GM18517 (cell line): ENCODE measurements around the gene COL8A1.

ENCODE experiments used
- ATAC-seq: cut with Tn5 transposase; IDR thresholded peaks from one replicate; pipeline ENCODE4 v1.9.1; 2021; ENCODE audit warnings: mild to moderate bottlenecking, moderate library complexity; ENCODE audit not compliant: unreplicated experiment

Gene COL8A1

GRCh38 chr3:99637368-99638111 lies 854 bp upstream of the COL8A1 start:
- ATAC-seq: no peak

DNA sequence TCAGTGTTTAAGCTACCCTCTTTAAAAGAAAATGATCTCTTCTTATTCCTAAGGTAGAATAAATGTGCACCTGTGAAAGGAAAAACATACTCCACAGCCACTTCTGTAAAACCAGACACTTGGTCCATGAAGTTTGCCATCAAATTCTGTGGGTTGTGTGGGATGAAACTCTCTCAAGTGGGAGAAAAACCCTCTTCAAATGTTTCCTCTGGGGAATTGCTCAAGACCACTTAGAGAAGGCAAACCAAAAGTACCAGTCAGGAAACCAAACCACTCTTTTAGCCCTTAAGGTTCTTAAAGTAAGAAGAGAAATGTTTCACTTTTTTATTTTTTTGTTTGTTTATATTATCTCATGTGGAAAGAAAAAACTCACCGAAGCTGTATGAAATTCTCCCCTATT lies 1.2 kb downstream of the COL8A1 start:
- no peak for ATAC-seq

- ATAC-seq: no peak
These were observed 1.9 kb downstream of the COL8A1 start for GRCh38 chr3:99640214-99640851.

DNA sequence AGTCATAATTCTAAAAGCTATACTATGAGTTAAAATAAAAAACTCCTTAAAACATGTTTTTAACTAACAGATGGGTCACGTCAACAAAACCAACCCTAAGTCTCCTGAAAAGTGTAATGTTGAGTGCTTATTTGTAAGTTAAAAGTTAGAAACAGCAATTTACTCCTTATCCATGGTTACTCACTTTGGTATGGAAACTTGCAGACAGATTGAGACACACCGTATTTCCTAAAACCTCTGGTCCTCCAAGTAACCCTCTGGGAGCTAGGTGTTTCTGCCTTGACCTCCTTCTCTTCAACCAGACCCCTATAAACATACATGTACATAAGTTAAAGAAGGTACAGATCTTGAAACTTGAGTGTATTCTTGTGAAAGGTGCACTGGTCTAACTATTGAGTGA lies 3.1 kb downstream of the COL8A1 start:
- no peak for ATAC-seq

DNA sequence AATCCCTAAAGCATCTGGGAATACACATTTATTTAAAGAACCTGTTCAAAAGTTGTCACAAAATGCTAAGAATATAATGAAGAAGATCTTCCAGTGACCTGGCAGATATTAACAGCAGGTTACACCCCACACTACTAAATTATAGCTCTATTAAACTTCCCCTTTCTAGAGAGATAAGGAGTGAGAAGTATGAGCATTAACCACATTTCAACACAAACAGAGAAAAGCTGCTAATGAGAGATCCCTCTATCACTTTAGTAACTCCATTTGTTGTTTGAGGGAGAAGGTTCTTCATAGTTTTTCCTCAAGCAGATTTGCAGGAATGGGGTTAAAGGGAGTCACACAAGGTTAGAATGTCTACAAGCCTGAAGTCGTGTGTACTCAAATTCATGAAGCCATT lies 3.6 kb downstream of the COL8A1 start:
- no peak for ATAC-seq

GRCh38 chr3:99644017-99644416 lies 5.6 kb downstream of the COL8A1 start:
- no peak for ATAC-seq

- no peak for ATAC-seq
These were observed 6.4 kb downstream of the COL8A1 start for GRCh38 chr3:99644746-99645145.

GRCh38 chr3:99645277-99646106 lies 7.1 kb downstream of the COL8A1 start:
- ATAC-seq: no peak

DNA sequence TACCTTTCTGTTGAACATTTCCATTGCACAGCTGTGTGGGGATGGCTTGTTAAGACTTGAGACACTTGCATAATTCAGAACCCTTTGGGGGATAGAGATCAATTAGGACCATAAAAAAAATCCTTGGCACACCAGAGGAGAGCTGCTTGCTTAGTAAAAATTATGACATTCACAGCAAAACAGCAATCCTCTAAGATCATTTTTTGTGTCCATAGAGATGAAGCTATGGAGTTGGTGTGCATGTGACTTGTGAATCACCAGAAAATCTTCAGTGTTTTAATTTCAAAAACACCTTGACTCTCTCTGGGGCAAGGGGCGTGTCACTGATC lies 7.7 kb downstream of the COL8A1 start:
- ATAC-seq: no peak

DNA sequence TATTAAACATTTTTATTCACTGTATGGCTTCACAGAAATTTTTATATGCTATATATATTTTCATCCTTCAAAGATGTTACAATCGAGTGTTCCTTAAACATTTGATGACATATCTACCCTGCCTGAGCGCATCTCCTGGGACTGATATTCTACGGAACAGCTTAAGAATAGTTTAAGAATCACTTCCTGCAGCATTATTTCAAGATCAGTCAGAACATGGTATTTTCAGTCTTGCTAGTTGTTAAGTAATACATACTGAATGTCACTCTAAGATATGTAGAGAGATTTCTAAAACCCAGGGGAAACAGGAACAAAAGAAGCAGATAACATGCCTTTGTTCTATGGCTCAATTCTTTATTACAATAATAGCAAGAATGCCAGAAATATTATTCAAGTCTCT lies 8.7 kb downstream of the COL8A1 start:
- no peak for ATAC-seq

- ATAC-seq: no peak
These were observed 9.7 kb downstream of the COL8A1 start for GRCh38 chr3:99648101-99648500.

GRCh38 chr3:99648516-99648915 lies 10.1 kb downstream of the COL8A1 start:
- ATAC-seq: no peak

GRCh38 chr3:99651531-99651930 lies 13.1 kb downstream of the COL8A1 start:
- no peak for ATAC-seq

DNA sequence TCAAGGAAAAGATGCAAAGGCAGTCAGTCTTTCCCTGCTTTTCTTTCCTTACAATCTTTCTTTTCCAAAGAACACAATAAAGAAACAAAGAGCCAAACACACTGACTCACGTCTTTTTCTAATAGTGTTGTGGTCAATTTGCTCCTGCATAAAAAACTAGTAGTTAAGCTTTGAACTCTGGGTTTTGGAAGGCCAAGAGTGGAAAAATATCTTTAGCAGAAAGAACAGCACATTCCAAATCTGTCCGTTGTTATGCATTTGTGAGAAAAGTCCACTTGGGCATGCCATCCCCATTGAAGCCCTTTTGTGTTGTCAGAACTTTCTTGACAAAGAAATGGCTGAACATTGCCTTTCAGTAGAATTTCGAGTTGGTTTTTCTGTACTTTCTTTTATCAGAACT lies 18.2 kb downstream of the COL8A1 start:
- ATAC-seq: no peak

DNA sequence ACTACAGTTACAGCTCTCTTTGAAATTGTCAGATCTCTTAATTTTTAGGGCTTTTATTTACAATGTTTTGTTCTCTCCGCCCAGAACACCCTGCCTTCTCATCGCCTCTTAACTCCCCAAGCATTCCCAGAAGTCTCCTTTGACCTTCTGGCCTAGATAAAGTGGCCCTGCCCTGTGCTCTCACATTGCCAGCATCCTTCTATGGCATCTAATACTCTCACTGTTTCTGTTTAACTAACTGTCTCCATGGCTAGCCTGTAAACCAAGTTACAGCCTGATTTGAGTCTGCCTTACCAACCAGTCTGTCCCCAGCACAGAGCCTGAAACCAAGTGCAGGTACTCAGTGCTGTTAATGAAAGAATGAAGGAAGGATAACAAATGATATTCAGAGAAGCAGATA lies 19.9 kb downstream of the COL8A1 start:
- ATAC-seq: no peak

GRCh38 chr3:99659032-99659431 lies 20.6 kb downstream of the COL8A1 start:
- ATAC-seq: no peak

GRCh38 chr3:99659951-99660350 lies 21.6 kb downstream of the COL8A1 start:
- no peak for ATAC-seq

- no peak for ATAC-seq
These were observed 24.6 kb downstream of the COL8A1 start for GRCh38 chr3:99662838-99663570.

GRCh38 chr3:99663977-99664376 lies 25.6 kb downstream of the COL8A1 start:
- ATAC-seq: no peak

DNA sequence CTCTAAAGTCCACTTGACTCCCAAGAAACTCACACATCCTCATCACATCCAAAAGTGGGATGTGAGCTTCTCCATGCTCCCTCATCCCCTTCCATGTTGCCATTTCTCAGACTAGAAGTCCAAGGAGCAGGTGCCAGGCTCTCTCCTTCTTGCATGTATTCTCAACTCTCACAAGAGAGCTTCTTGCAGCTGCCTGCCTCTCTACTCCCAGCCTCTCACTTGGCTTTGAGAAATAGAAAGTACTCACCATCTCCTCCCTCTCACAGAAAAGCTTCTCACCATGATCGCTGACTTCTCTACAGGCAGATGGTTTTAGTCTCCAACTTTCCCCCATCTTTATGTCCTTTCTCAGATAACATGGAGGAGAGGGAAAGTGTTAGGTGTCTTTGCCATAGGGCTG lies 26.6 kb downstream of the COL8A1 start:
- ATAC-seq: no peak

GRCh38 chr3:99666201-99666600 lies 27.8 kb downstream of the COL8A1 start:
- no peak for ATAC-seq
